NCI-H1417 treated with DMSO at 0.1 percent for 48 hours (cell line): ENCODE measurements around the gene CIT.
"Not testable (repeated sequence)": the region's sequence is repeated elsewhere in the genome, so short reads cannot be mapped to it uniquely, and the experiment has no call there.

Experiments
- DNase-seq: peaks from one replicate; lab custom pipeline; 2025; lab: John Stamatoyannopoulos, UW

Gene CIT

GRCh38 chr12:119742700-119743099 lies 134.4 kb downstream of the CIT start:
- no peak for DNase-seq

- DNase-seq: no peak
Observed at GRCh38 chr12:119740830-119741229, 136.3 kb downstream of the CIT start.

GRCh38 chr12:119735079-119735478 lies 142.0 kb downstream of the CIT start:
- DNase-seq: no peak

- DNase-seq: no peak
Observed at GRCh38 chr12:119730381-119730780, 146.7 kb downstream of the CIT start.

- no peak for DNase-seq
Observed at GRCh38 chr12:119729871-119730270, 147.2 kb downstream of the CIT start.

- no peak for DNase-seq
Observed at GRCh38 chr12:119728444-119728745, 148.7 kb downstream of the CIT start.

GRCh38 chr12:119727600-119728443 lies 149.3 kb downstream of the CIT start:
- DNase-seq: no peak

- no peak for DNase-seq
Observed at GRCh38 chr12:119725523-119725922, 151.6 kb downstream of the CIT start.

GRCh38 chr12:119721306-119721705 lies 155.8 kb downstream of the CIT start:
- DNase-seq: no peak

- DNase-seq: no peak
Observed at GRCh38 chr12:119720349-119720748, 156.8 kb downstream of the CIT start.

- DNase-seq: no peak
Observed at GRCh38 chr12:119718141-119718540, 159.0 kb downstream of the CIT start.

- no peak for DNase-seq
Observed at GRCh38 chr12:119715268-119715620, 161.9 kb downstream of the CIT start.

GRCh38 chr12:119714614-119715267 lies 162.4 kb downstream of the CIT start:
- no peak for DNase-seq

- no peak for DNase-seq
Observed at GRCh38 chr12:119713551-119714031, 163.5 kb downstream of the CIT start.

GRCh38 chr12:119712721-119713120 lies 164.4 kb downstream of the CIT start:
- no peak for DNase-seq

- DNase-seq: no peak
Observed at GRCh38 chr12:119711693-119712092, 165.4 kb downstream of the CIT start.

- no peak for DNase-seq
Observed at GRCh38 chr12:119710965-119711551, 166.1 kb downstream of the CIT start.

- DNase-seq: no peak
Observed at GRCh38 chr12:119710374-119710964, 166.7 kb downstream of the CIT start.

- not testable (repeated sequence) for DNase-seq
Observed at GRCh38 chr12:119706427-119706826, 170.7 kb downstream of the CIT start.

- DNase-seq: no peak
Observed at GRCh38 chr12:119705182-119705581, 171.9 kb downstream of the CIT start.

GRCh38 chr12:119704065-119704747 lies 172.9 kb downstream of the CIT start:
- DNase-seq: no peak

GRCh38 chr12:119700078-119700477 lies 177.0 kb downstream of the CIT start:
- no peak for DNase-seq
